ENCODE measurements around the gene RUFY3.

The RUFY3 gene

GRCh38 chr4:70709611-70710205, 12.1 kb upstream of the RUFY3 start:
- TF ChIP-seq CTCF (IDR thresholded peaks at IDR 0.05; ENCODE audit: low read depth, low read length), result no peak
- no peak overlapping the region for H3K4me3 ChIP-seq (ENCODE audit: low read depth, low read length)

- no peak overlapping the region for H3K4me3 ChIP-seq (ENCODE audit: low read depth, low read length)
- no peak for TF ChIP-seq CTCF (IDR thresholded peaks at IDR 0.05; ENCODE audit: low read depth, low read length)
These were observed 10.2 kb upstream of the RUFY3 start for GRCh38 chr4:70711599-70711998.

- TF ChIP-seq CTCF (IDR thresholded peaks at IDR 0.05; ENCODE audit: low read depth, low read length), result no peak
- H3K4me3 ChIP-seq (ENCODE audit: low read depth, low read length), result no peak overlapping the region
These were observed 9.6 kb upstream of the RUFY3 start for GRCh38 chr4:70712150-70712549.

- H3K4me3 ChIP-seq (ENCODE audit: low read depth, low read length), result no peak overlapping the region
- TF ChIP-seq CTCF (IDR thresholded peaks at IDR 0.05; ENCODE audit: low read depth, low read length), result no peak
These were observed 8.9 kb upstream of the RUFY3 start for GRCh38 chr4:70712604-70713452.

- no peak for TF ChIP-seq CTCF (IDR thresholded peaks at IDR 0.05; ENCODE audit: low read depth, low read length)
- no peak overlapping the region for H3K4me3 ChIP-seq (ENCODE audit: low read depth, low read length)
These were observed 8.2 kb upstream of the RUFY3 start for GRCh38 chr4:70713453-70714078.

- no peak overlapping the region for H3K4me3 ChIP-seq (ENCODE audit: low read depth, low read length)
These were observed 7.5 kb upstream of the RUFY3 start for GRCh38 chr4:70714079-70714887.

More at GRCh38 chr4:70714079-70714887, 7.5 kb upstream of the RUFY3 start:
- TF ChIP-seq CTCF (IDR thresholded peaks at IDR 0.05; ENCODE audit: low read depth, low read length), result no peak
